ENCODE measurements around the gene TBPL1.
"Not testable (repeated sequence)": the region's sequence is repeated elsewhere in the genome, so short reads cannot be mapped to it uniquely, and the experiment has no call there.

Gene TBPL1

GRCh38 chr6:133952815-133953633 is at the start of gene TBPL1:
TBPL1 (plus strand) TSS chr6:133953224; CDS start chr6:133980126, 26,902 bp downstream.
- TF ChIP-seq JUND (IDR thresholded peaks at IDR 0.05; ENCODE audit: low read depth) = no peak
- in situ Hi-C loops (cut with HindIII; ENCODE audit: low pct_unique_long_range_greater_than_20kb, low sequenced_read_pairs) = no loop called here
- DNase-seq (ENCODE audit: low read depth in 1 of 2, low spot score in 1 of 2) = peak; percentile 34 to 92

GRCh38 chr6:133903855-133904254 is 49.2 kb upstream of the TBPL1 start:
- no peak for DNase-seq (ENCODE audit: low read depth in 1 of 2, low spot score in 1 of 2)
- in situ Hi-C loops (cut with HindIII; ENCODE audit: low pct_unique_long_range_greater_than_20kb, low sequenced_read_pairs) = no loop called here
- TF ChIP-seq JUND (IDR thresholded peaks at IDR 0.05; ENCODE audit: low read depth) = no peak

- in situ Hi-C loops (cut with HindIII; ENCODE audit: low pct_unique_long_range_greater_than_20kb, low sequenced_read_pairs) = no loop called here
- no peak for TF ChIP-seq JUND (IDR thresholded peaks at IDR 0.05; ENCODE audit: low read depth)
- no peak for DNase-seq (ENCODE audit: low read depth in 1 of 2, low spot score in 1 of 2)
Measured at GRCh38 chr6:133906050-133906449, 47.0 kb upstream of the TBPL1 start.

GRCh38 chr6:133916650-133917151 is 36.3 kb upstream of the TBPL1 start:
- peak in 1 of 2 experiments; percentile 79 for DNase-seq (ENCODE audit: low read depth in 1 of 2, low spot score in 1 of 2)
- no peak for TF ChIP-seq JUND (IDR thresholded peaks at IDR 0.05; ENCODE audit: low read depth)
- in situ Hi-C loops (cut with HindIII; ENCODE audit: low pct_unique_long_range_greater_than_20kb, low sequenced_read_pairs) = no loop called here

DNA sequence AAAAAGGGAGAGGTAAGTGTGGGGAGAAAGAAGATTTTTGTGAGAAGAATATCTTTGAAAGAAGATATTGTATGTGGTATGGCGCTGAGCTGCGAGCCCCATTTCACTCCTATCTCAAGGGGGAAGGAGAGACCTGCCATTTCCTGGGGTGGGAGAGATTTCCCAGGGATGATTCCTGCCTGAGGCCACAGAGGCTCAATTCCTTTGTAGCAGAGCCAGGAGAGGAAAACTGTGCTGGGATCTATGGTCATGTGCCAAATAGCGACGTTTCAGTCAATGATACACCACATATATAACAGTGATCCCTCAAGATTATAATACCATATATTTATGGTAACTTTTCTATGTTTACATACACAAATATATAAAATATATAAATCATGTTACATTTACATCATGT is 35.2 kb upstream of the TBPL1 start:
- no peak for DNase-seq (ENCODE audit: low read depth in 1 of 2, low spot score in 1 of 2)
- no peak for TF ChIP-seq JUND (IDR thresholded peaks at IDR 0.05; ENCODE audit: low read depth)
- in situ Hi-C loops (cut with HindIII; ENCODE audit: low pct_unique_long_range_greater_than_20kb, low sequenced_read_pairs) = no loop called here

DNA sequence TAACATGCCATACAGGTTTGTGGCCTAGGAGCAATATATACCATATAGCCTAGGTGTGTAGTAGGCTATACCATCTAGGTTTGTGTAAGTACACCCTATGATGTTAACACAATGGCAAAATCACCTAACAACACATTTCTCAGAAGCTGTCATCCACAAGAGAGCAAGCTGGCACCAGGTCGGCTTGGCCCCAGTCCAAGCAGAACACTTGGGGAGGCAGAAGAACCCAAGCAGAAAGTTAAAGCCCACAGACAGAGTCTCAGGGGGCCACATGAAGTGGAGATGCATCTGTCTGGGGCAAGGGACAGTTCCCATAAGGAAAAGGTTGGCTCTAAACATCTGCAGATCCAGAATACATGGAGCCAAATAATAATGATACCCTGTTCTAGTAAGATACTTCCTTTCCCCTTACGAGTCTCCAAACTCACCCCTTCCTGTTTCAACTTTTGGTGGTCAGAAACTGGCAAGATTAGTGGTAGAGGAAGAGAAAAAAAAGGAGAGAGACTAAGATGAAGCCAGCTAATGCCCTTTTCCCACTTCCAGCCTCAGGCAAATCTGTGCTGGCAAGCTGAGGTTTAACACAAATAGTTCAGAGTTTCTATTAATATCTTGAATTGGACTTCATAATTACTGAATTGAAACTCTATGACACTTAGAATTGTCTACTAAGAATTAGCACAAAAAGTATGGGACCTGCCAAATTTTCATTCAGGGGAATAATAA is 34.7 kb upstream of the TBPL1 start:
- in situ Hi-C loops (cut with HindIII; ENCODE audit: low pct_unique_long_range_greater_than_20kb, low sequenced_read_pairs) = no loop called here
- DNase-seq (ENCODE audit: low read depth in 1 of 2, low spot score in 1 of 2) = no peak
- TF ChIP-seq JUND (IDR thresholded peaks at IDR 0.05; ENCODE audit: low read depth) = no peak

DNA sequence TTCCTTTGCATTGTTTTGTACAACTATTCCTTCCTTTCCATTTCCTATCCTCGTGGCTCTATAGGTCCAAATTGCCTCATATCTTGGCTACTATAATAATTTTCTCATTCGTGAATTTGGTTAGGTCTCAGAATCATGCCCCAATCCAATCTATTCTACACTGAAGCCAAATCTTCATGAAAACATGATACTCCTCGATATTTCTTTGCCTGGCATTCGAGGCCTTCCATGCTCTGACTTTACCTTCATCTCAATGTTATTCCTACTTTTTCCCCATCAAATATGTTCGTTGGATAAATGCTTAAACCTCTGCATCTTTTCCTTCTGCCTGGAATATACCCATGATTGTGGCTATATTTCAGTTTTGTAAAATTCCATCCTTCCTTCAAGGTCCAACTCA is 33.7 kb upstream of the TBPL1 start:
- DNase-seq (ENCODE audit: low read depth in 1 of 2, low spot score in 1 of 2) = no peak
- in situ Hi-C loops (cut with HindIII; ENCODE audit: low pct_unique_long_range_greater_than_20kb, low sequenced_read_pairs) = no loop called here
- TF ChIP-seq JUND (IDR thresholded peaks at IDR 0.05; ENCODE audit: low read depth) = no peak

DNA sequence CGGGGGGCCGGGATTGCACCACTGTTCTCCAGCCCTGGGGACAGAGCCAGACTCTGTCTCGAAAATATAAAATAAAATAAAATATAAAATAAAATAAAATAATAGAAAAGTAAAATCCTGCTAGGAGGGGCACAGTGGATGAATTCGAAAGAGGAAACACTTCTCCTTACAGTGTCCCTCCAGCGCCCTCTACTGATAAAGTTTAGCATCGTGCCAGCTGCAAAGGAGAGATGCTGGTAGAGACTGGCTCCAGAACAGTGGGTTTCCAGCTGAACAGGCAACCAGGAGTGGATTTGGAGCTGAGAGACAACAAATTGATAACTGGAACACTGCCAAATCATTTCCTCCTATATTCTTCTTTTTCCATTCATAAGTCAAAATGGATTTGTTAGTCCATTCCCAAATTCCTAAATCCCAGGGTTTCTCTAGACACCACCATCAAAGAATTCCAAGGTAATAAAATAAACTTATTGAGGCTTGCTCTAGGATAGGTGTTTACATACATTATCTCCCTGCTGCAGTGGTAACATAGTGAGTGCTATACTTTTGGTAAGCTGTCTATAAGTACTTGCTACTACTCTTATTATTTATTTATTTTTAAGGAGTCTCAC is 31.7 kb upstream of the TBPL1 start:
- no peak for TF ChIP-seq JUND (IDR thresholded peaks at IDR 0.05; ENCODE audit: low read depth)
- in situ Hi-C loops (cut with HindIII; ENCODE audit: low pct_unique_long_range_greater_than_20kb, low sequenced_read_pairs) = no loop called here
- DNase-seq (ENCODE audit: low read depth in 1 of 2, low spot score in 1 of 2) = peak; percentile 26 to 78

GRCh38 chr6:133923938-133924593 is 29.0 kb upstream of the TBPL1 start:
- in situ Hi-C loops (cut with HindIII; ENCODE audit: low pct_unique_long_range_greater_than_20kb, low sequenced_read_pairs) = no loop called here
- TF ChIP-seq JUND (IDR thresholded peaks at IDR 0.05; ENCODE audit: low read depth) = no peak
- peak; percentile 13 to 80 for DNase-seq (ENCODE audit: low read depth in 1 of 2, low spot score in 1 of 2)

- in situ Hi-C loops (cut with HindIII; ENCODE audit: low pct_unique_long_range_greater_than_20kb, low sequenced_read_pairs); DNase-seq (ENCODE audit: low read depth in 1 of 2, low spot score in 1 of 2): not testable (repeated sequence)
Measured at GRCh38 chr6:133931221-133931620, 21.8 kb upstream of the TBPL1 start.

DNA sequence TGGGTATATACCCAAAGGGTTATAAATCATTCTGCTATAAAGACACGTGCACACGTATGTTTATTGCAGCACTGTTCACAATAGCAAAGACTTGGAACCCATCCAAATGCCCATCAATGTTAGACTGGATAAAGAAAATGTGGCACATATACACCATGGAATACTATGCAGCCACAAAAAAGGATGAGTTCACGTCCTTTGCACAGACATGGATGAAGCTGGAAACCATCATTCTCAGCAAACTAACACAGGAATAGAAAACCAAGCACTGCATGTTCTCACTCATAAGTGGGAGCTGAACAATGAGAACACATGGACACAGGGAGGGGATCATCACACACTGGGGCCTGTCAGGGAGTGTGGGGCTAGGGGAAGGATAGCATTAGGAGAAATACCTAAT is 16.7 kb upstream of the TBPL1 start:
- in situ Hi-C loops (cut with HindIII; ENCODE audit: low pct_unique_long_range_greater_than_20kb, low sequenced_read_pairs); DNase-seq (ENCODE audit: low read depth in 1 of 2, low spot score in 1 of 2): not testable (repeated sequence)

- DNase-seq (ENCODE audit: low read depth in 1 of 2, low spot score in 1 of 2) = no peak
- in situ Hi-C loops (cut with HindIII; ENCODE audit: low pct_unique_long_range_greater_than_20kb, low sequenced_read_pairs) = no loop called here
- TF ChIP-seq JUND (IDR thresholded peaks at IDR 0.05; ENCODE audit: low read depth) = no peak
Measured at GRCh38 chr6:133937909-133938308, 15.1 kb upstream of the TBPL1 start.
